Smooth muscle cell (in vitro differentiated cells): ENCODE results near the gene MASP2. TPM values are rescaled to one million over a fixed set of nuclear protein-coding genes. Genes with fewer than 3 reads are reported as not detected.

Experiments used
- DNase-seq: peaks from one replicate; lab custom pipeline; 2025; ENCODE audit not compliant: unreplicated experiment; lab: John Stamatoyannopoulos, UW
- H2AFZ ChIP-seq: fragments of 200-600 bp; sonication (generic); 2 replicates; pipeline ENCODE4 v1.6.0; 2016; ENCODE audit warnings: antibody characterized with exemption, low read depth, mild to moderate bottlenecking
- H3F3A ChIP-seq: fragments of 200-600 bp; sonication (generic); 2 replicates; pipeline ENCODE4 v1.6.0; 2017; ENCODE audit warnings: antibody characterized with exemption, low read depth
- H3K27ac ChIP-seq: fragments of 200-600 bp; sonication (generic); 2 replicates; pipeline ENCODE4 v1.5.1; 2016; ENCODE audit warnings: low read depth, mild to moderate bottlenecking
- H3K27me3 ChIP-seq: fragments of 200-600 bp; sonication (generic); 2 replicates; pipeline ENCODE4 v1.6.1; 2016; ENCODE audit warnings: low read depth, mild to moderate bottlenecking
- H3K36me3 ChIP-seq: fragments of 200-600 bp; sonication (generic); 2 replicates; pipeline ENCODE4 v1.5.1; 2016; ENCODE audit warnings: low read depth
- H3K4me1 ChIP-seq: fragments of 200-600 bp; sonication (generic); 2 replicates; pipeline ENCODE4 v1.5.1; 2016; ENCODE audit warnings: low read depth
- H3K4me2 ChIP-seq: fragments of 200-600 bp; sonication (generic); 2 replicates; pipeline ENCODE4 v1.6.0; 2016; ENCODE audit warnings: mild to moderate bottlenecking
- H3K4me3 ChIP-seq: fragments of 200-600 bp; sonication (generic); 2 replicates; pipeline ENCODE4 v1.5.1; 2016; ENCODE audit warnings: mild to moderate bottlenecking
- H3K79me2 ChIP-seq: fragments of 200-600 bp; sonication (generic); 2 replicates; pipeline ENCODE4 v1.6.0; 2016; ENCODE audit warnings: low read depth, mild to moderate bottlenecking
- H3K9ac ChIP-seq: fragments of 200-600 bp; sonication (generic); 2 replicates; pipeline ENCODE4 v1.6.0; 2016; ENCODE audit warnings: low read depth
- H3K9me3 ChIP-seq: fragments of 200-600 bp; sonication (generic); replicated peaks from 2 replicates; pipeline ENCODE4 v1.5.1; 2016; ENCODE audit warnings: low read depth
- H4K20me1 ChIP-seq: fragments of 200-600 bp; sonication (generic); 2 replicates; pipeline ENCODE4 v1.6.0; 2016; ENCODE audit warnings: low read depth
- WGBS: methylation state at CpG from one replicate; pipeline ENCODE4 v1.1.7; 2016; ENCODE audit warnings: low lambda C conversion rate; 5-methylcytosine and 5-hydroxymethylcytosine counted together
- polyA plus RNA-seq: library from polyadenylated mRNA; unstranded; fragments of >200 nt; fragmentation: Nextera tagmentation; extraction: Ambion mirVana; gene quantifications from 2 replicates; pipeline ENCODE4 v1.2.1, GENCODE V29; 2016
- total RNA-seq: library from RNA; depleted of rRNA; stranded (reverse); fragments of >200 nt; gene quantifications from 2 replicates; pipeline ENCODE4 v1.2.3, GENCODE V29; 2014
- TF ChIP-seq, protein P1 (sequence below): fragments of 200-600 bp; sonication (generic); IDR thresholded peaks from 2 replicates; pipeline ENCODE4 v1.5.1; 2017; ENCODE audit warnings: borderline replicate concordance, mild to moderate bottlenecking, antibody characterized with exemption; ENCODE audit not compliant: insufficient read depth, poor library complexity, severe bottlenecking

MASP2 gene
- total and polyA plus RNA-seq, 2 experiments from 2014 or later = 0.26 TPM; not detected in 1

GRCh38 chr1:11059968-11060830 lies 13.2 kb upstream of the MASP2 start, which contains the start of gene SRM:
Gene SRM, minus strand, starts transcription at chr1:11060018. Its CDS starts 75 bp downstream, at chr1:11059943.
- H2AFZ ChIP-seq = peak within 1 kb of the TSS; percentile 81
- H3K36me3 ChIP-seq = no peaks in the 10 kb centered on the region
- peak within 1 kb of the TSS; percentile 14 for H3K27ac ChIP-seq
- no peaks in the 10 kb centered on the region for H3K9me3 ChIP-seq
- TF ChIP-seq, protein P1, sequence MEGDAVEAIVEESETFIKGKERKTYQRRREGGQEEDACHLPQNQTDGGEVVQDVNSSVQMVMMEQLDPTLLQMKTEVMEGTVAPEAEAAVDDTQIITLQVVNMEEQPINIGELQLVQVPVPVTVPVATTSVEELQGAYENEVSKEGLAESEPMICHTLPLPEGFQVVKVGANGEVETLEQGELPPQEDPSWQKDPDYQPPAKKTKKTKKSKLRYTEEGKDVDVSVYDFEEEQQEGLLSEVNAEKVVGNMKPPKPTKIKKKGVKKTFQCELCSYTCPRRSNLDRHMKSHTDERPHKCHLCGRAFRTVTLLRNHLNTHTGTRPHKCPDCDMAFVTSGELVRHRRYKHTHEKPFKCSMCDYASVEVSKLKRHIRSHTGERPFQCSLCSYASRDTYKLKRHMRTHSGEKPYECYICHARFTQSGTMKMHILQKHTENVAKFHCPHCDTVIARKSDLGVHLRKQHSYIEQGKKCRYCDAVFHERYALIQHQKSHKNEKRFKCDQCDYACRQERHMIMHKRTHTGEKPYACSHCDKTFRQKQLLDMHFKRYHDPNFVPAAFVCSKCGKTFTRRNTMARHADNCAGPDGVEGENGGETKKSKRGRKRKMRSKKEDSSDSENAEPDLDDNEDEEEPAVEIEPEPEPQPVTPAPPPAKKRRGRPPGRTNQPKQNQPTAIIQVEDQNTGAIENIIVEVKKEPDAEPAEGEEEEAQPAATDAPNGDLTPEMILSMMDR = peak; percentile 18
- peaks cover 12% of the 10 kb centered on the region for H3K4me1 ChIP-seq
- WGBS = under 1% methylated on average over 34 of the region's 83 CpGs
- H3K9ac ChIP-seq = peak within 1 kb of the TSS; percentile 62
- H3K27me3 ChIP-seq = no peaks in the 10 kb centered on the region
- H3K4me2 ChIP-seq = peak within 1 kb of the TSS; percentile 99
- peak within 1 kb of the TSS; percentile 91 for H3K4me3 ChIP-seq
- H3F3A ChIP-seq = peaks cover 9% of the 10 kb centered on the region
- peak; percentile 61 for DNase-seq
- peaks cover 26% of the 10 kb centered on the region for H3K79me2 ChIP-seq
- no peaks in the 10 kb centered on the region for H4K20me1 ChIP-seq

- peaks cover 26% of the 10 kb centered on the region for H3K79me2 ChIP-seq
- H3K4me1 ChIP-seq = peaks cover 12% of the 10 kb centered on the region
- 2% methylated on average over 45 of the region's 72 CpGs for WGBS
- H3K36me3 ChIP-seq = no peaks in the 10 kb centered on the region
- TF ChIP-seq, protein P1 = no peak
- peak overlapping the region; percentile 81 for H2AFZ ChIP-seq
- H3K9ac ChIP-seq = peak overlapping the region; percentile 62
- no peak for DNase-seq
- H3K27ac ChIP-seq = no peak overlapping the region
- H3K4me2 ChIP-seq = peak overlapping the region; percentile 99
- no peaks in the 10 kb centered on the region for H3K9me3 ChIP-seq
- no peaks in the 10 kb centered on the region for H3K27me3 ChIP-seq
- peaks cover 9% of the 10 kb centered on the region for H3F3A ChIP-seq
- H4K20me1 ChIP-seq = no peaks in the 10 kb centered on the region
- H3K4me3 ChIP-seq = peak overlapping the region; percentile 91
Observed at GRCh38 chr1:11059155-11059967, 12.3 kb upstream of the MASP2 start.

DNA sequence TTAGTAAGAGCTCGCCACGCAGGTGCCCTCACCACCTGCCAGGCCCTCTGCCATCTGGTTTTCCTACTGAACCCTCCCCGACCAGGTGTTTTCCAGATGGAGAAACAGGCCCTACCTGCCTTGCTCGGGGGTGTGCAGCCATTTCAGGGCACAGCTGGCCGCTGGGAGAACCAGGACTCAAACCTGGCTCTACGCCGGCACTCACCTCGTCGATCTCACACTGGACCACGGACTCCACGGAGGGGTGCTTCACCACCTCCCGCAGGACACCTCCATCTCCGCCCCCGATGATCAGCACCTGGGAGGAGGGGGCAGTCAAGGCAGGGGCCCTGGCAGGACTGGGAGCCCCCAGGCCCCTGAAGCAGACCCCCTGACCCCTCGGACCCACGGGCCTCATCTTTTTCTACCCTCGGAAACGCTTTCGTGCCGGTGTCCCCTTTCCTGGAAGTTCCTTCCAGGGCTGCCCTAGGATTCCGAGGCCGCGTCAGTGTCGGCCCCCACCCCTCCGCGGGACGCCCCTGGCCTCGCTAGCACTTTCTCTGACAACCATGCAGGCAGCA lies 11.6 kb upstream of the MASP2 start:
- H3K4me3 ChIP-seq = peak overlapping the region; percentile 91
- no peaks in the 10 kb centered on the region for H3K27me3 ChIP-seq
- H3K27ac ChIP-seq = no peak overlapping the region
- peak overlapping the region; percentile 62 for H3K9ac ChIP-seq
- WGBS = 56% methylated on average over 20 of the region's 28 CpGs
- no peaks in the 10 kb centered on the region for H3K9me3 ChIP-seq
- H3K4me2 ChIP-seq = peak overlapping the region; percentile 99
- peaks cover 9% of the 10 kb centered on the region for H3F3A ChIP-seq
- TF ChIP-seq, protein P1 = no peak
- H3K36me3 ChIP-seq = no peaks in the 10 kb centered on the region
- no peaks in the 10 kb centered on the region for H4K20me1 ChIP-seq
- peaks cover 26% of the 10 kb centered on the region for H3K79me2 ChIP-seq
- no peak for DNase-seq
- peak overlapping the region; percentile 81 for H2AFZ ChIP-seq
- peaks cover 12% of the 10 kb centered on the region for H3K4me1 ChIP-seq
